KMS-11 (cell line): ENCODE results near the gene MMP11.

Experiments
- H2AFZ ChIP-seq: fragments of 200-600 bp; sonication (generic); 2 replicates; pipeline ENCODE4 v1.6.1; 2016; ENCODE audit warnings: antibody characterized with exemption, mixed run types, low read depth
- H3K27ac ChIP-seq: fragments of 200-600 bp; sonication (generic); 2 replicates; pipeline ENCODE4 v1.6.1; 2016; ENCODE audit warnings: mild to moderate bottlenecking, mixed run types
- H3K27me3 ChIP-seq: fragments of 200-600 bp; sonication (generic); 2 replicates; pipeline ENCODE4 v1.6.1; 2017; ENCODE audit warnings: mild to moderate bottlenecking, low read depth, mixed run types, moderate library complexity; ENCODE audit not compliant: insufficient read depth
- H3K36me3 ChIP-seq: fragments of 200-600 bp; sonication (generic); 2 replicates; pipeline ENCODE4 v1.6.1; 2017; ENCODE audit warnings: mild to moderate bottlenecking, mixed run types; ENCODE audit not compliant: insufficient read depth
- H3K4me1 ChIP-seq: fragments of 200-600 bp; sonication (generic); 2 replicates; pipeline ENCODE4 v1.6.1; 2016; ENCODE audit warnings: mild to moderate bottlenecking, low read depth, mixed run types; ENCODE audit not compliant: poor library complexity, severe bottlenecking
- H3K4me2 ChIP-seq: fragments of 200-600 bp; sonication (generic); 2 replicates; pipeline ENCODE4 v1.7.0; 2016; ENCODE audit warnings: mild to moderate bottlenecking, mixed run types
- H3K4me3 ChIP-seq: fragments of 200-600 bp; sonication (generic); IDR thresholded peaks from 2 replicates; pipeline ENCODE4 v1.6.1; 2017; ENCODE audit warnings: low read depth, low read length, mixed read lengths; ENCODE audit not compliant: insufficient read depth
- H3K79me2 ChIP-seq: fragments of 200-600 bp; sonication (generic); 2 replicates; pipeline ENCODE4 v1.6.1; 2016; ENCODE audit warnings: low read depth, mixed run types; ENCODE audit not compliant: insufficient read depth
- H3K9ac ChIP-seq: fragments of 200-600 bp; sonication (generic); 2 replicates; pipeline ENCODE4 v1.6.1; 2016; ENCODE audit warnings: mild to moderate bottlenecking, mixed run types
- H4K20me1 ChIP-seq: fragments of 200-600 bp; sonication (generic); 2 replicates; pipeline ENCODE4 v1.6.1; 2016; ENCODE audit warnings: mild to moderate bottlenecking, mixed run types; ENCODE audit not compliant: insufficient read depth
- TF ChIP-seq, protein P1 (sequence below): fragments of 200-600 bp; sonication (generic); conservative IDR thresholded peaks from 2 replicates; pipeline ENCODE4 v1.6.1; 2017; ENCODE audit warnings: low read depth, mild to moderate bottlenecking, antibody characterized with exemption, low read length, moderate library complexity, mixed read lengths

The MMP11 gene

DNA sequence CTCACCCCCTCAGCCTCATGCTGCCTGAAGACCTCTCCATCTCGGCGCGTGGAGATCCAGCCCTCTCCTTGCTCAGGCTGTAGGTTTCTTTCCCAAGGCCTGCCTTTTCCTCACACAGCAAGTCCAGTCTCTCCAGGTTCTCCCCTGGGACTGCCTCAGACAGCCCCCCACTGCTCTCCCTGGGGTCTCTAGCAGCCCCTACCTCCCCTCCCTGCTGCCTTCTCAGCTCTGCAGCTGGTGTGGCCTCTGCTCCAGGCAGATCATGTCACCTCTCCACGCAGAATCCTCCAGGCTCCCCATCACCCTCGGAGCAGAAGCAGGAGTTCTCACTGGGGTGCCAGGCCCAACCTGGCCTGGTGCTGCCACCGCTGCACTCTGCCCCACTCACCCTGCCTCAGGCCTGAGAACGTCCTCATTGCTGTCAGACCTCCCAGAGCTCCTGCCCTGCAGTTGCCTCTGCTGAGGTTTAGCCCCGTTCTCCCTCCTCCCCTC is 29.3 kb downstream of the MMP11 start:
- Histone ChIP-seq H3K9ac (no peak overlapping the region), H3K27me3 (no peaks in the 10 kb centered on the region), H4K20me1 (no peaks in the 10 kb centered on the region), H3K4me2 (no peak overlapping the region), H3K79me2 (no peaks in the 10 kb centered on the region), H3K27ac (no peak overlapping the region), H3K4me3 (no peak overlapping the region), H3K36me3 (no peaks in the 10 kb centered on the region), H2AFZ (no peak overlapping the region), H3K4me1 (peaks cover 11% of the 10 kb centered on the region)
- TF ChIP-seq, protein P1, sequence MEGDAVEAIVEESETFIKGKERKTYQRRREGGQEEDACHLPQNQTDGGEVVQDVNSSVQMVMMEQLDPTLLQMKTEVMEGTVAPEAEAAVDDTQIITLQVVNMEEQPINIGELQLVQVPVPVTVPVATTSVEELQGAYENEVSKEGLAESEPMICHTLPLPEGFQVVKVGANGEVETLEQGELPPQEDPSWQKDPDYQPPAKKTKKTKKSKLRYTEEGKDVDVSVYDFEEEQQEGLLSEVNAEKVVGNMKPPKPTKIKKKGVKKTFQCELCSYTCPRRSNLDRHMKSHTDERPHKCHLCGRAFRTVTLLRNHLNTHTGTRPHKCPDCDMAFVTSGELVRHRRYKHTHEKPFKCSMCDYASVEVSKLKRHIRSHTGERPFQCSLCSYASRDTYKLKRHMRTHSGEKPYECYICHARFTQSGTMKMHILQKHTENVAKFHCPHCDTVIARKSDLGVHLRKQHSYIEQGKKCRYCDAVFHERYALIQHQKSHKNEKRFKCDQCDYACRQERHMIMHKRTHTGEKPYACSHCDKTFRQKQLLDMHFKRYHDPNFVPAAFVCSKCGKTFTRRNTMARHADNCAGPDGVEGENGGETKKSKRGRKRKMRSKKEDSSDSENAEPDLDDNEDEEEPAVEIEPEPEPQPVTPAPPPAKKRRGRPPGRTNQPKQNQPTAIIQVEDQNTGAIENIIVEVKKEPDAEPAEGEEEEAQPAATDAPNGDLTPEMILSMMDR = no peak

DNA sequence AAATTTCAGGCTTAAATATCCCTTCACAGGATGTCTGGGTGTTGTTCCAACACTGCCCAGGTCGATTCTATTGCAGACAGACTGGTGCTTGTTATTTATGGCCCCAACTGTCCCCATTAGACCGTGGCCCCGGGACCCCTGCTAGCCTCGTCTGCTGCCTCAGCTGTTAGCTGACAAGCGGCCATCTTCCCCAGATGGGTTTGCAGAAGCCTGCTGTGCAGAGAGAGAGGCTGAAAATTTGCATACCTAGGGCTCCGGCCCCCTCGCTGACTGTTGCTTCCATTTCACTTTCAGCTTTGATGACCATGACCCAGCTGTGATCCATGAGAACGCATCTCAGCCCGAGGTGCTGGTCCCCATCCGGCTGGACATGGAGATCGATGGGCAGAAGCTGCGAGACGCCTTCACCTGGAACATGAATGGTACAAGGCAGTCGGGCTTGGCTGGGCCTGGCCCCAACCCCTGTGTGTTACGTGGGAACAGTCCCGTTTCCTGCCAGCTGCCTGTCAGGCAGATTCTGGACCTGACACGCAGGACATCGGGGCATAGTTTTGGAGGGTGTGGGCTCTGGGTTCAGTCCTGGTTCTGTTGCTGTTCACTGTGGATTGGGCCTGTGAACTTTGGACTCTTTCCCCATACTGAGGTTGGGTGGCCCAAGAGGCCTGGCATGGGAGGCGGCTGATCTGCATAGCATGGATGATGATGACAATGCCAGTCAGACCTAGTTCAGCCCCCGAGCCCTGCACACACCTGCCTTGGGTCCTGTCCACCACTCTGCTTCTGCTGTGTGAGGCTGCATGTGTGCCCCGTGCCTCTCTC is 30.6 kb downstream of the MMP11 start:
- no peak overlapping the region for H2AFZ ChIP-seq
- H3K27ac ChIP-seq = no peak overlapping the region
- H3K27me3 ChIP-seq = no peaks in the 10 kb centered on the region
- H3K4me2 ChIP-seq = no peak overlapping the region
- H3K9ac ChIP-seq = no peak overlapping the region
- H3K36me3 ChIP-seq = no peaks in the 10 kb centered on the region
- no peak overlapping the region for H3K4me3 ChIP-seq
- H3K79me2 ChIP-seq = no peaks in the 10 kb centered on the region
- no peaks in the 10 kb centered on the region for H4K20me1 ChIP-seq
- peaks cover 11% of the 10 kb centered on the region for H3K4me1 ChIP-seq
- TF ChIP-seq, protein P1 = no peak

DNA sequence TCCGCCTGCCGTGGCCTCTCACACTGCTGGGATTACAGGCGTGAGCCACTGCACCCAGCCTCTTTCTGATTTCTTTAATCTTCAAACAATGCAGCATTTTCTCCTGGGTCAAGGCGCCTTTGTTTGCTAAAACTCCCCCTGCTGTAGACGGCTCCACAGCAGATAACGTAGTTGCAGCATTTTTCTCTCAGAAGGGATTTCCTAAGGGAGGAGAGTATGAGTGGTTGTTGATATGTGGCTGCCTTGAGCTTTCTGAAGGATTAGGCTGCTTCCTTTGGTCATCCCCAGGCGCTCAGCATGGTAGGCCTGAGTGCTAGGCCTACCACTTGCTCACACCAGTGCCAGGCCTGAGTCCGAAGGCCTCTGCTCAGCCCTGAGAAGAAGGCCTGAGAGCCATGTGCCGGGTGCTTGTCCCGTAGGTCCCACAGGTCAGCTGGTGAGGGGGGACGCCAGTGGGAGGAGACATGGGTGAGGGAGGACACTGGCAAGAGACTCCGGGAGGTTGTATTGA is 32.2 kb downstream of the MMP11 start:
- no peaks in the 10 kb centered on the region for H4K20me1 ChIP-seq
- no peak overlapping the region for H3K27ac ChIP-seq
- TF ChIP-seq, protein P1 = no peak
- H3K4me3 ChIP-seq = no peak overlapping the region
- no peak overlapping the region for H3K9ac ChIP-seq
- no peak overlapping the region for H3K4me2 ChIP-seq
- no peaks in the 10 kb centered on the region for H3K36me3 ChIP-seq
- no peaks in the 10 kb centered on the region for H3K27me3 ChIP-seq
- H3K4me1 ChIP-seq = peaks cover 11% of the 10 kb centered on the region
- no peaks in the 10 kb centered on the region for H3K79me2 ChIP-seq
- H2AFZ ChIP-seq = no peak overlapping the region

DNA sequence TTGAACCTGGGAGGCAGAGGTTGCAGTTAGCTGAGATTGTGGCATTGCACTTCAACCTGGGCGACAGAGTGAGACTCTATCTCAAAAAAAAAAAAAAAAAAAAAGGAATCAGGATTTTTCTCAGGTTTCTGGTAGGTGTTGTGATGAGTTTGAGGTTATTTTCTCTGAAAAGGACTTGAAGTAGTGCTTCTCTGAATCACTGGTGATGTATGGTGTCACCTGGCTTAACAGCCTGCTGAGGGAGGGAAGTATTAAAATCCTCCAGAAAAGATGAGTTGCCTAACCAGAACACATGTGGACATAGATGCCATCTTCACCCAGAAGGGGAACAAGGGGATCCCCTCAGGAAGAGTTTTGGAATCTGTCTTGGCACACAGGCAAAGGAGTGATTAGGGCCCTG is 34.2 kb downstream of the MMP11 start:
- Histone ChIP-seq H3K9ac (no peak overlapping the region), H3K4me1 (peaks cover 11% of the 10 kb centered on the region), H3K27ac (no peak overlapping the region), H2AFZ (no peak overlapping the region), H3K79me2 (no peaks in the 10 kb centered on the region), H3K4me3 (no peak overlapping the region), H3K4me2 (no peak overlapping the region), H3K36me3 (no peaks in the 10 kb centered on the region), H4K20me1 (no peaks in the 10 kb centered on the region), H3K27me3 (no peaks in the 10 kb centered on the region)
- TF ChIP-seq, protein P1 = no peak
